Keratinocyte (primary cell): ENCODE data around the gene ZNF425. TPM values are rescaled to one million over a fixed set of nuclear protein-coding genes. Genes with fewer than 3 reads are reported as not detected.

Experiments used
- DNase-seq: peaks from one replicate; pipeline ENCODE4 v3.0.0-alpha.2; 2011; ENCODE audit warnings: low read depth, missing footprints, low spot score
- FAIRE-seq: peaks from 2 replicates; lab custom pipeline; 2011; peaks lifted over from hg19 to GRCh38; lab: Jason Lieb, UNC
- H2AFZ ChIP-seq: 2 replicates; pipeline ENCODE4 v1.6.0; 2012; ENCODE audit warnings: low read length, control low read depth, inconsistent platforms; ENCODE audit not compliant: control insufficient read depth
- H3K27ac ChIP-seq: 2 replicates; pipeline ENCODE4 v1.5.1; 2011; ENCODE audit warnings: low read length; ENCODE audit not compliant: control insufficient read depth, insufficient read depth
- H3K27me3 ChIP-seq: 3 replicates; pipeline ENCODE4 v1.6.0; 2011; ENCODE audit warnings: low read length; ENCODE audit not compliant: control insufficient read depth, insufficient read depth; ENCODE audit errors: extremely low read depth
- H3K36me3 ChIP-seq, 2 experiments: 2 replicates in 1 of 2; 3 replicates in 1 of 2; pipeline ENCODE4 v1.5.1; 2011; ENCODE audit warnings: low read length in 2 of 2, mild to moderate bottlenecking in 1 of 2; ENCODE audit not compliant: control insufficient read depth in 2 of 2, insufficient read depth in 2 of 2; ENCODE audit errors: extremely low read depth in 1 of 2
- H3K4me1 ChIP-seq: 3 replicates; pipeline ENCODE4 v1.5.1; 2011; ENCODE audit warnings: low read length; ENCODE audit not compliant: control insufficient read depth, insufficient read depth; ENCODE audit errors: extremely low read depth
- H3K4me2 ChIP-seq: 3 replicates; pipeline ENCODE4 v1.6.0; 2011; ENCODE audit warnings: low read depth, low read length; ENCODE audit not compliant: control insufficient read depth, insufficient read depth; ENCODE audit errors: extremely low read depth
- H3K4me3 ChIP-seq, 3 experiments: fragments of 200-600 bp in 1 of 3; sonication (generic) in 1 of 3; 2 replicates in 2 of 3; 3 replicates in 1 of 3; pipeline ENCODE4 v1.5.1; 2011 to 2016; ENCODE audit warnings: low read length in 3 of 3, mild to moderate bottlenecking in 3 of 3, control low read depth in 2 of 3, inconsistent platforms in 1 of 3, low read depth in 1 of 3, mixed read lengths in 1 of 3, mixed run types in 1 of 3, moderate library complexity in 1 of 3; ENCODE audit not compliant: control insufficient read depth in 2 of 3, insufficient read depth in 2 of 3; ENCODE audit errors: extremely low read depth in 1 of 3
- H3K79me2 ChIP-seq: 2 replicates; pipeline ENCODE4 v1.6.0; 2012; ENCODE audit warnings: low read length; ENCODE audit not compliant: control insufficient read depth, insufficient read depth
- H3K9ac ChIP-seq: 3 replicates; pipeline ENCODE4 v1.6.0; 2011; ENCODE audit warnings: low read length; ENCODE audit not compliant: control insufficient read depth, insufficient read depth; ENCODE audit errors: extremely low read depth
- H3K9me1 ChIP-seq: 3 replicates; pipeline ENCODE4 v1.6.0; 2011; ENCODE audit warnings: low read length; ENCODE audit not compliant: control insufficient read depth, insufficient read depth; ENCODE audit errors: extremely low read depth
- H3K9me3 ChIP-seq: 2 replicates; pipeline ENCODE4 v1.5.1; 2012; ENCODE audit warnings: low read depth, low read length; ENCODE audit not compliant: control insufficient read depth
- H4K20me1 ChIP-seq: 3 replicates; pipeline ENCODE4 v1.6.0; 2011; ENCODE audit warnings: low read length; ENCODE audit not compliant: control insufficient read depth, insufficient read depth; ENCODE audit errors: extremely low read depth
- EZH2 ChIP-seq: IDR thresholded peaks from one replicate; pipeline ENCODE4 v1.6.1; 2012; ENCODE audit warnings: inconsistent platforms, mild to moderate bottlenecking, low read length, moderate library complexity
- dilution Hi-C: fragments of 300-500 bp; cut with MboI; formaldehyde crosslinking; loops from one replicate; pipeline ENCODE4 v1.7.0; 2020; ENCODE audit warnings: low sequenced_read_pairs; ENCODE audit not compliant: extremely low pct_ligation_motif_present
- polyA plus RNA-seq, 5 experiments: library from polyadenylated mRNA; depleted of rRNA in 3 of 5; stranded (reverse) in 3 of 5; stranded (forward) in 1 of 5; unstranded in 1 of 5; fragments of >200 nt; gene quantifications; 1 replicate in 1 of 5; 2 replicates in 3 of 5; 3 replicates in 1 of 5; pipeline versions ENCODE4 v1.2.1 to v1.2.3, GENCODE V29; 2011 to 2012; ENCODE audit warnings: missing spikeins in 2 of 5, low read depth in 1 of 5, low replicate concordance in 1 of 5
- TF ChIP-seq, protein P1 (sequence below), 3 experiments: IDR thresholded peaks in 1 of 3; conservative IDR thresholded peaks in 1 of 3; optimal IDR thresholded peaks in 1 of 3; 2 replicates in 2 of 3; 3 replicates in 1 of 3; pipeline versions ENCODE3 to v1.5.1; 2011; ENCODE audit warnings: low read length in 3 of 3, mild to moderate bottlenecking in 3 of 3, moderate library complexity in 2 of 3, control low read depth in 1 of 3, inconsistent platforms in 1 of 3; ENCODE audit not compliant: insufficient read depth in 2 of 3; ENCODE audit errors: extremely low read depth in 1 of 3

The ZNF425 gene
- polyA plus RNA-seq, 1 donor (not counting 4 experiments of a cell fraction or from before 2014, with no cell fraction given): 1.8 TPM

GRCh38 chr7:149154056-149154455, 27.9 kb upstream of the ZNF425 start:
- dilution Hi-C loops: no loop called here
- TF ChIP-seq, protein P1, sequence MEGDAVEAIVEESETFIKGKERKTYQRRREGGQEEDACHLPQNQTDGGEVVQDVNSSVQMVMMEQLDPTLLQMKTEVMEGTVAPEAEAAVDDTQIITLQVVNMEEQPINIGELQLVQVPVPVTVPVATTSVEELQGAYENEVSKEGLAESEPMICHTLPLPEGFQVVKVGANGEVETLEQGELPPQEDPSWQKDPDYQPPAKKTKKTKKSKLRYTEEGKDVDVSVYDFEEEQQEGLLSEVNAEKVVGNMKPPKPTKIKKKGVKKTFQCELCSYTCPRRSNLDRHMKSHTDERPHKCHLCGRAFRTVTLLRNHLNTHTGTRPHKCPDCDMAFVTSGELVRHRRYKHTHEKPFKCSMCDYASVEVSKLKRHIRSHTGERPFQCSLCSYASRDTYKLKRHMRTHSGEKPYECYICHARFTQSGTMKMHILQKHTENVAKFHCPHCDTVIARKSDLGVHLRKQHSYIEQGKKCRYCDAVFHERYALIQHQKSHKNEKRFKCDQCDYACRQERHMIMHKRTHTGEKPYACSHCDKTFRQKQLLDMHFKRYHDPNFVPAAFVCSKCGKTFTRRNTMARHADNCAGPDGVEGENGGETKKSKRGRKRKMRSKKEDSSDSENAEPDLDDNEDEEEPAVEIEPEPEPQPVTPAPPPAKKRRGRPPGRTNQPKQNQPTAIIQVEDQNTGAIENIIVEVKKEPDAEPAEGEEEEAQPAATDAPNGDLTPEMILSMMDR (optimal IDR thresholded peaks at IDR 0.05 in 1 of 3, IDR thresholded peaks at IDR 0.05 in 1 of 3, conservative IDR thresholded peaks at IDR 0.05 in 1 of 3; ENCODE audit: extremely low read depth in 1 of 3, insufficient read depth in 2 of 3, low read length in 3 of 3): no peak
- TF ChIP-seq EZH2: no peak
- no peak overlapping the region for H3K4me3 ChIP-seq
- H3K79me2 ChIP-seq: peaks cover 77% of the 10 kb centered on the region
- H2AFZ ChIP-seq: no peak overlapping the region
- peaks cover 2% of the 10 kb centered on the region for H3K4me1 ChIP-seq
- no peak overlapping the region for H3K4me2 ChIP-seq
- peaks cover 3 to 9% of the 10 kb centered on the region in 2 experiments for H3K36me3 ChIP-seq
- H4K20me1 ChIP-seq: no peaks in the 10 kb centered on the region
- no peak for DNase-seq
- no peaks in the 10 kb centered on the region for H3K9me3 ChIP-seq
- no peak overlapping the region for H3K27ac ChIP-seq
- H3K27me3 ChIP-seq: no peaks in the 10 kb centered on the region
- H3K9me1 ChIP-seq: no peaks in the 10 kb centered on the region
- H3K9ac ChIP-seq: no peak overlapping the region
- no peak for FAIRE-seq

DNA sequence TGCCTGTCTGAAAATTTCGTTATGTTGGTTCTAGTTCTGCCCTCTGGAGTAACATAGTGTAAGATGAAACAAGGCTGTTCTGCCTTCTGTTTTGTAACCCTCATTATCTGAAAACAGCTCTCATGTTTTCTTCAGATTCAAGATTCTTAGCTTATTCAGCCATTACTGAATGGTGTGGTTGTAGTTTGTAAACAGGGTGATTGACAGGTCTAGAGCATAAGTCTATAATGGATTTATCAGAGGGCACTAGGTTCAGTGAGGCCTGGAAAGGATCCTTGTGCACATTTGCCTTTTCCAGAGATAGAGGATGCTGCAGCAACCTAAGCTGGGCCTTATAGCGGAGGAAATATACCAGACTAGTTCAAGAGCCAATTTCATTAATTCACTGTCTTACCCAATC, 27.2 kb upstream of the ZNF425 start:
- H4K20me1 ChIP-seq: no peaks in the 10 kb centered on the region
- no peak for TF ChIP-seq EZH2
- TF ChIP-seq, protein P1 (optimal IDR thresholded peaks at IDR 0.05 in 1 of 3, IDR thresholded peaks at IDR 0.05 in 1 of 3, conservative IDR thresholded peaks at IDR 0.05 in 1 of 3; ENCODE audit: extremely low read depth in 1 of 3, insufficient read depth in 2 of 3, low read length in 3 of 3): no peak
- FAIRE-seq: no peak
- H3K9me3 ChIP-seq: no peaks in the 10 kb centered on the region
- no peak overlapping the region for H3K4me2 ChIP-seq
- peaks cover 4% of the 10 kb centered on the region for H3K4me1 ChIP-seq
- no peaks in the 10 kb centered on the region for H3K27me3 ChIP-seq
- H3K9ac ChIP-seq: no peak overlapping the region
- no peak overlapping the region for H3K27ac ChIP-seq
- no peak for DNase-seq
- H2AFZ ChIP-seq: no peak overlapping the region
- H3K36me3 ChIP-seq: peaks cover 3 to 9% of the 10 kb centered on the region in 2 experiments
- no peak overlapping the region for H3K4me3 ChIP-seq
- dilution Hi-C loops: no loop called here
- peaks cover 78% of the 10 kb centered on the region for H3K79me2 ChIP-seq
- no peaks in the 10 kb centered on the region for H3K9me1 ChIP-seq
